ENCODE results near the gene LPAR3.

LPAR3 gene

DNA sequence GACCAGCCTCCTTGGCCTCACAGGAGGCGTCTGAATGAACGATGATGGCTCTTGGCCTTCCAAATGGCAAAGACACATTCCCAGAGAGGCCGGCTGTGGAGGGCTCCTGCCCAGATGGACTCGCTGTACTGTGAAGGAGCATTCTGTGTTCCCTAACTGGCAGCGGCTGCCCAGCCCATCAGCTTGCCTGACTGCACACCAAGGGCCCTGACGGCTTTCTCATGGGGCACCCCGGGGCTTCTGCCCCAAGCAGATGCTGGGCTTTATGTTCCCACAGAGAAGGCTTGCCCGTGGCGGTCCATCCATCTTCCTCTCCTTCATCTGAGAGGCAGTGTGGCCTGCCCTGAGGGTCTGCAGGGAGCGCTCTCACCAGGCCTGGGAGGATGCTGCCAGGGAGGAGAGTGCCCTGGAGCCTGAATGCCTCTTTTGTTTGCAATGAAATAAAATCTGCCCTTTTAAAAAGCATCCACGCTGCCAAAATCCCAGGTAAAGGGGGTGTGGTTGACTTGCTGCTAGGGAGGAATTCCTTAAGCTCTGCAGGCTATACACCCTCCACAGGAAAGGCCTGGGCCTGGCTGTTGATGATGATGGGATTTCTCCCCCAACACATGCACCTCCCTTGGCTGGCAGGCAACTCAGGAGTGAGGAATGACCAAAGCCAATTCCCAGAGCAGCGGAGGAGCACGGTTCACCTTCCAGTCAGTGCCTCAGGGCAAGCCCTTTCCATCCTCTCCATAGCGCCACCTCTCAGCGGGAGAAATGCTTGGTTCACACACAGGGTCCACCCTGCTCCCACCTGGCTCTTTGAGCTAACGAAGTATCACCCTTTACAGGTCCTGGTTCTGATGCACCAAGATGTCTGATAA is 118.1 kb downstream of the LPAR3 start:
- Histone ChIP-seq H2AFZ (ENCODE audit: low read length, unreplicated experiment) (no peak overlapping the region), H3K27me3 (ENCODE audit: insufficient read depth, low read length) (0 out of 2 replicates have a peak, but pooled peaks cover 3% of the 10 kb centered on the region), H3K27ac (ENCODE audit: low read depth, low read length) (no peak overlapping the region), H3K4me1 (ENCODE audit: control insufficient read depth, insufficient read depth, low read length, unreplicated experiment) (peaks cover 4% of the 10 kb centered on the region), H3K79me2 (ENCODE audit: control insufficient read depth, insufficient read depth, low read length, unreplicated experiment) (no peaks in the 10 kb centered on the region), H3K4me3 (ENCODE audit: low read depth, low read length) (no peak overlapping the region), H3K36me3 (ENCODE audit: insufficient read depth, low read length) (no peaks in the 10 kb centered on the region)

- no peaks in the 10 kb centered on the region for H3K36me3 ChIP-seq (ENCODE audit: insufficient read depth, low read length)
- H3K4me1 ChIP-seq (ENCODE audit: control insufficient read depth, insufficient read depth, low read length, unreplicated experiment) = no peaks in the 10 kb centered on the region
- H3K79me2 ChIP-seq (ENCODE audit: control insufficient read depth, insufficient read depth, low read length, unreplicated experiment) = no peaks in the 10 kb centered on the region
- no peak overlapping the region for H2AFZ ChIP-seq (ENCODE audit: low read length, unreplicated experiment)
- peaks cover 7% of the 10 kb centered on the region; the same call in 1 of the 2 replicates for H3K27me3 ChIP-seq (ENCODE audit: insufficient read depth, low read length)
- H3K27ac ChIP-seq (ENCODE audit: low read depth, low read length) = no peak overlapping the region
- H3K4me3 ChIP-seq (ENCODE audit: low read depth, low read length) = no peak overlapping the region
These were observed 119.0 kb downstream of the LPAR3 start for GRCh38 chr1:84773933-84774497.

- H3K27me3 ChIP-seq (ENCODE audit: insufficient read depth, low read length) = peaks cover 11% of the 10 kb centered on the region; the same call in 1 of the 2 replicates
- H3K27ac ChIP-seq (ENCODE audit: low read depth, low read length) = no peak overlapping the region
- no peaks in the 10 kb centered on the region for H3K79me2 ChIP-seq (ENCODE audit: control insufficient read depth, insufficient read depth, low read length, unreplicated experiment)
- H3K36me3 ChIP-seq (ENCODE audit: insufficient read depth, low read length) = no peaks in the 10 kb centered on the region
- no peak overlapping the region for H2AFZ ChIP-seq (ENCODE audit: low read length, unreplicated experiment)
- no peak overlapping the region for H3K4me3 ChIP-seq (ENCODE audit: low read depth, low read length)
- no peaks in the 10 kb centered on the region for H3K4me1 ChIP-seq (ENCODE audit: control insufficient read depth, insufficient read depth, low read length, unreplicated experiment)
These were observed 119.8 kb downstream of the LPAR3 start for GRCh38 chr1:84773195-84773594.

GRCh38 chr1:84772428-84772943 is 120.5 kb downstream of the LPAR3 start:
- H3K4me3 ChIP-seq (ENCODE audit: low read depth, low read length) = no peak overlapping the region
- no peaks in the 10 kb centered on the region for H3K4me1 ChIP-seq (ENCODE audit: control insufficient read depth, insufficient read depth, low read length, unreplicated experiment)
- H3K27ac ChIP-seq (ENCODE audit: low read depth, low read length) = no peak overlapping the region
- H3K36me3 ChIP-seq (ENCODE audit: insufficient read depth, low read length) = no peaks in the 10 kb centered on the region
- peaks cover 11% of the 10 kb centered on the region; the same call in 1 of the 2 replicates for H3K27me3 ChIP-seq (ENCODE audit: insufficient read depth, low read length)
- no peaks in the 10 kb centered on the region for H3K79me2 ChIP-seq (ENCODE audit: control insufficient read depth, insufficient read depth, low read length, unreplicated experiment)
- H2AFZ ChIP-seq (ENCODE audit: low read length, unreplicated experiment) = no peak overlapping the region

DNA sequence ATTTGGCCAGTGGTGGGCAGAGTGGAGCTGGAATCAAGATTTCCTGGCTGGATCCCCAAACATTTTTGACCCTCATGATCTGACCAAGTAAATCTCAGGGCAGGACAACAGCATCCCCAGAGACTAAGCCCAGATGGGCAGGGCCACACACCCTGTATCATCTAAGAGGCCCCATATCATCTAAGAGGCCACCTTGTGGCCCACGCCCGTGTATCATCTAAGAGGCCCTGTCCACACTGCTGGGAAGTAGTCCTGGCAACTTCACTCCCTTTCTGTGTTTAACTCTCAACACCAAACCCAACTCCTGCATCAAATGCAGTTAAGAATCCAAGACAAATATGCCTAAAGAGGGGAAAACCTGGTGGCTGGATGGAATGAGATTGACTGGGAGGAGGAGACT is 121.1 kb downstream of the LPAR3 start:
- Histone ChIP-seq H2AFZ (ENCODE audit: low read length, unreplicated experiment) (no peak overlapping the region), H3K4me1 (ENCODE audit: control insufficient read depth, insufficient read depth, low read length, unreplicated experiment) (no peaks in the 10 kb centered on the region), H3K27me3 (ENCODE audit: insufficient read depth, low read length) (peaks cover 11% of the 10 kb centered on the region; the same call in 1 of the 2 replicates), H3K4me3 (ENCODE audit: low read depth, low read length) (no peak overlapping the region), H3K36me3 (ENCODE audit: insufficient read depth, low read length) (no peaks in the 10 kb centered on the region), H3K27ac (ENCODE audit: low read depth, low read length) (no peak overlapping the region), H3K79me2 (ENCODE audit: control insufficient read depth, insufficient read depth, low read length, unreplicated experiment) (no peaks in the 10 kb centered on the region)

- H3K79me2 ChIP-seq (ENCODE audit: control insufficient read depth, insufficient read depth, low read length, unreplicated experiment) = no peaks in the 10 kb centered on the region
These were observed 122.5 kb downstream of the LPAR3 start for GRCh38 chr1:84770481-84770880.

DNA sequence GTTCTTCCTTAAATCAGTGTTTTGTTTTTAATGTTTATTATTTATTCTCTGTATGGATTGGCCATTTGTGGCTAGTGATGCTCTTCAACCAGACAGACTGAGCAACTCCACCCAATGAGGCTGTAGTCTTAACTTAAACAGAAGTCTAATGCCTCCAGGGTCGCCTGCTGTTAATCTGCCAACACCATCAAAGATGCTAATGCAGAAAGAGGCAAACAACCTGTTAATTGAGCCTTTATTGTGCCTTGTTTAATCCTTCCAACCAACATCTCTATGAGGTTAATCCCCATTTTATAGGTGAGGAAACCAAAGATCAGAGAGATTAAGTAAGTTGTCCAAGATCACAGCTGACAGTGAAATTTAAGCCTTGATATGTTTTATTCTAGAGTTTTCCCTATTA is 123.4 kb downstream of the LPAR3 start:
- H3K27ac ChIP-seq (ENCODE audit: low read depth, low read length) = no peak overlapping the region
- H2AFZ ChIP-seq (ENCODE audit: low read length, unreplicated experiment) = no peak overlapping the region
- no peaks in the 10 kb centered on the region for H3K36me3 ChIP-seq (ENCODE audit: insufficient read depth, low read length)
- H3K4me3 ChIP-seq (ENCODE audit: low read depth, low read length) = no peak overlapping the region
- H3K4me1 ChIP-seq (ENCODE audit: control insufficient read depth, insufficient read depth, low read length, unreplicated experiment) = no peaks in the 10 kb centered on the region
- peaks cover 33% of the 10 kb centered on the region for H3K27me3 ChIP-seq (ENCODE audit: insufficient read depth, low read length)
- no peaks in the 10 kb centered on the region for H3K79me2 ChIP-seq (ENCODE audit: control insufficient read depth, insufficient read depth, low read length, unreplicated experiment)

More at GRCh38 chr1:84770481-84770880, 122.5 kb downstream of the LPAR3 start:
- Histone ChIP-seq H3K27ac (ENCODE audit: low read depth, low read length) (no peak overlapping the region), H3K4me3 (ENCODE audit: low read depth, low read length) (no peak overlapping the region), H3K36me3 (ENCODE audit: insufficient read depth, low read length) (no peaks in the 10 kb centered on the region), H3K27me3 (ENCODE audit: insufficient read depth, low read length) (peaks cover 24% of the 10 kb centered on the region), H2AFZ (ENCODE audit: low read length, unreplicated experiment) (no peak overlapping the region), H3K4me1 (ENCODE audit: control insufficient read depth, insufficient read depth, low read length, unreplicated experiment) (no peaks in the 10 kb centered on the region)

GRCh38 chr1:84768634-84769033 is 124.4 kb downstream of the LPAR3 start:
- H3K27me3 ChIP-seq (ENCODE audit: insufficient read depth, low read length) = peaks cover 38% of the 10 kb centered on the region
- H3K36me3 ChIP-seq (ENCODE audit: insufficient read depth, low read length) = no peaks in the 10 kb centered on the region
- H3K4me1 ChIP-seq (ENCODE audit: control insufficient read depth, insufficient read depth, low read length, unreplicated experiment) = no peaks in the 10 kb centered on the region
- no peak overlapping the region for H2AFZ ChIP-seq (ENCODE audit: low read length, unreplicated experiment)
- no peak overlapping the region for H3K4me3 ChIP-seq (ENCODE audit: low read depth, low read length)
- no peak overlapping the region for H3K27ac ChIP-seq (ENCODE audit: low read depth, low read length)
- H3K79me2 ChIP-seq (ENCODE audit: control insufficient read depth, insufficient read depth, low read length, unreplicated experiment) = no peaks in the 10 kb centered on the region

DNA sequence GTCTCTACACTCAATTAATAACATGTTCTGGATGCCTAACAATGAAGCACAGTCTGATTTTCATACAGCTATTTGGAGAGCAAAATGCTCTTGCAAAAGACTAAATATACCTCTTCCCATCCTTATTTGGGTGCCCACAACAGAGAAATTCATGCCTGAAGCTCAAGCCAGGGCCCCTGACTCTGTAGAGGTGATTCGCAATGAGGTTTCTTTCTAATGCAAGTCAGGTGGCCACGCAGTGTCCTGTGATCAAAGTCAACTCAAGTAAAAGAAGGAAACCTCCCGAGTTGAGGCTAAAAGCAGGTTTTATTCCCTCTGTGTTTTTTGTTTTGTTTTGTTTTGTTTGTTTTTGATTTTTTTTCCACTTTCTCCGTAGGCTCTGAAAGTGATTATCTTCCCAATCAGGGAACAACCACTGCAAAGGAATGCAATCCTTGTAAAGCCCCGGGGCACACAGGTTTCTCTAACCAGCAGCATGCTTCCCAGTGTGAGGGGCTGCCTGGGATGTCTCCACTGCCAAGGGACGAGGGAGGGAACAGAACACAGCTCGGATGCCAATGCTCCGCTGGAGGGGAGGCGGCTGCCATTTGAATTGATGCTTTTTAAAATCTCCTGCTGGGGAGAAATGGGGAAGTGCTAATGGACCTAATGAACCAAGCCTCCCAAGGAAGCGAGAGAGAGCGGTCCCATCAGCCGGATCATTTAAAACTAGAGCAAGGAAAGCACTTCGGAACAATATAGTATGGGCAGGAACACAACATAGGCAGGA is 128.9 kb downstream of the LPAR3 start:
- peaks cover 31% of the 10 kb centered on the region for H3K27me3 ChIP-seq (ENCODE audit: insufficient read depth, low read length)
- no peaks in the 10 kb centered on the region for H3K36me3 ChIP-seq (ENCODE audit: insufficient read depth, low read length)
- no peaks in the 10 kb centered on the region for H3K79me2 ChIP-seq (ENCODE audit: control insufficient read depth, insufficient read depth, low read length, unreplicated experiment)
- no peaks in the 10 kb centered on the region for H3K4me1 ChIP-seq (ENCODE audit: control insufficient read depth, insufficient read depth, low read length, unreplicated experiment)
- no peak overlapping the region for H2AFZ ChIP-seq (ENCODE audit: low read length, unreplicated experiment)
- no peak overlapping the region for H3K4me3 ChIP-seq (ENCODE audit: low read depth, low read length)
- no peak overlapping the region for H3K27ac ChIP-seq (ENCODE audit: low read depth, low read length)

GRCh38 chr1:84762664-84763063 is 130.3 kb downstream of the LPAR3 start:
- Histone ChIP-seq H3K4me3 (ENCODE audit: low read depth, low read length) (no peak overlapping the region), H3K27me3 (ENCODE audit: insufficient read depth, low read length) (peaks cover 27% of the 10 kb centered on the region), H3K27ac (ENCODE audit: low read depth, low read length) (no peak overlapping the region), H3K4me1 (ENCODE audit: control insufficient read depth, insufficient read depth, low read length, unreplicated experiment) (peaks cover 5% of the 10 kb centered on the region), H3K79me2 (ENCODE audit: control insufficient read depth, insufficient read depth, low read length, unreplicated experiment) (no peaks in the 10 kb centered on the region), H3K36me3 (ENCODE audit: insufficient read depth, low read length) (no peaks in the 10 kb centered on the region), H2AFZ (ENCODE audit: low read length, unreplicated experiment) (no peak overlapping the region)

All from ACC112 (cell line).